Cardiac fibroblast (primary cell): ENCODE results near the gene IL22RA2.

Source experiments
- DNase-seq, 2 donors: peaks; one replicate each; pipeline versions ENCODE4 v3.0.0 to v3.0.0-alpha.2; 2010; ENCODE audit warnings: low read depth in 2 of 2
- H3K4me3 ChIP-seq, 2 donors: replicated peaks in 1 of 2; 1 replicate in 1 of 2; 2 replicates in 1 of 2; pipeline ENCODE4 v1.5.1; 2011; ENCODE audit warnings: low read depth in 2 of 2, low read length in 2 of 2, mild to moderate bottlenecking in 2 of 2, moderate library complexity in 1 of 2
- TF ChIP-seq, protein P1 (sequence below): IDR thresholded peaks from one replicate; pipeline ENCODE4 v1.5.1; 2011; ENCODE audit warnings: low read depth, mild to moderate bottlenecking, low read length, inconsistent platforms

IL22RA2 gene

DNA sequence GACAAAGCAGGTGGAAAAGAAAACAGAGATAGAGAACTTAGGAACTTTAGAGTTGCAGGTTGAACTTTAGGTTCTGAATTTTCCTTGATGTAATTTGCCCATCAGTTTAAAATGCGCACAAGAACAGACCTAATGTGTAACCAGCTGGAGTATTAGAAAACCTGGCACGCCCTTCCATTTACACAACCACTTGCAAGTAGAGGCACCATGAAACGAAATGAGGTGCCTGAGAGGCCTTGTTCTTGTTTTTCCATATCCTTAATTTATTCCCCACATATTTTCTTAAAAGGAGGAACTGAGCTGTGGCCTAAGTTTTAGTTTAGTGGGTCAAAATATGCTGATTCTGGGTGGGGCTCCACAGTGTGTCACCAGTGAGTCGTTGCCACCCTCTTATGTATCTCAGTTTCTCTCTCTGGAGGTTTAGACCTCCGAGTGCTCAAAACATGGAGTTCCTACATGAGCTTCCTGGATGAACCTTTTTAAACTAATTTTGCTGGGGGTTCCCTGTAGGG is 17.2 kb upstream of the IL22RA2 start:
- DNase-seq = no peak
- H3K4me3 ChIP-seq = no peak overlapping the region
- TF ChIP-seq, protein P1, sequence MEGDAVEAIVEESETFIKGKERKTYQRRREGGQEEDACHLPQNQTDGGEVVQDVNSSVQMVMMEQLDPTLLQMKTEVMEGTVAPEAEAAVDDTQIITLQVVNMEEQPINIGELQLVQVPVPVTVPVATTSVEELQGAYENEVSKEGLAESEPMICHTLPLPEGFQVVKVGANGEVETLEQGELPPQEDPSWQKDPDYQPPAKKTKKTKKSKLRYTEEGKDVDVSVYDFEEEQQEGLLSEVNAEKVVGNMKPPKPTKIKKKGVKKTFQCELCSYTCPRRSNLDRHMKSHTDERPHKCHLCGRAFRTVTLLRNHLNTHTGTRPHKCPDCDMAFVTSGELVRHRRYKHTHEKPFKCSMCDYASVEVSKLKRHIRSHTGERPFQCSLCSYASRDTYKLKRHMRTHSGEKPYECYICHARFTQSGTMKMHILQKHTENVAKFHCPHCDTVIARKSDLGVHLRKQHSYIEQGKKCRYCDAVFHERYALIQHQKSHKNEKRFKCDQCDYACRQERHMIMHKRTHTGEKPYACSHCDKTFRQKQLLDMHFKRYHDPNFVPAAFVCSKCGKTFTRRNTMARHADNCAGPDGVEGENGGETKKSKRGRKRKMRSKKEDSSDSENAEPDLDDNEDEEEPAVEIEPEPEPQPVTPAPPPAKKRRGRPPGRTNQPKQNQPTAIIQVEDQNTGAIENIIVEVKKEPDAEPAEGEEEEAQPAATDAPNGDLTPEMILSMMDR = no peak

DNA sequence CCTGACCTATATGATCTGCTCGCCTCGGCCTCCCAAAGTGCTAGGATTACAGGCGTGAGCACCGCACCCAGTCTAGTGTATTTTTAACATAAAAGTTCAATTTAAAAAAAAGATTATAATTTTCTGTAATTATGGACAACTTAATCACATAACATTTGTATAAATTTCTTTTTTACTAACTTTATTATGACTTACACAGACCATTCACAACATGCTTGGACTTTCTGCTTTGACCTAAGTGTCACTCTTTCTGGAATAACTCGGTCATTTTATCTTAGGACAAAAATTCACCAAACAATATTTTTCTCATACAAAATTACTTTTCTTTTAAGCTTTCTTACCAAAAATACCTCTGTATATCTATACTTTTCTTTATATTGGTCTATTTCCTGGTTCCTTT is 15.4 kb upstream of the IL22RA2 start:
- peak in 1 of 2 donors; percentile 33 for DNase-seq
- no peak overlapping the region for H3K4me3 ChIP-seq
- TF ChIP-seq, protein P1 = no peak

DNA sequence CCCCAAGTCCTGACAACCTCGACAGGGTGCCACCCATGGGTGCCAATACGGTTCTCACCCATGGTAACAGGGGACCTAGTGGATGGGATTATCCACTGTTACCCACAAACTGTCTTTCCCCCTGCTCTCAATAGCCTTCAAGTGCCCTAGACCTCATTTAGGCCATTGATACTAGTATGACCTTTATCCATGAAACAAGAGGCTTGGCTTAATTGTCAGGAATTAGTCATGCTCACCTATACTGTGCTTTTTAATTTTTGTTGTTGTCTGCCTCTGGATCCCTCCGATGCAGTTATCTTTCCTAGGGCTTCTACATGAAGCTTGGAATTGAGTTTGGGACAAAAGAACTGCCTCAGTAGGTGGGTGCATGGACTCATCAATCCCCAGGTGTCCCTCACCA is 11.8 kb upstream of the IL22RA2 start:
- TF ChIP-seq, protein P1 = no peak
- no peak overlapping the region for H3K4me3 ChIP-seq
- DNase-seq = no peak

DNA sequence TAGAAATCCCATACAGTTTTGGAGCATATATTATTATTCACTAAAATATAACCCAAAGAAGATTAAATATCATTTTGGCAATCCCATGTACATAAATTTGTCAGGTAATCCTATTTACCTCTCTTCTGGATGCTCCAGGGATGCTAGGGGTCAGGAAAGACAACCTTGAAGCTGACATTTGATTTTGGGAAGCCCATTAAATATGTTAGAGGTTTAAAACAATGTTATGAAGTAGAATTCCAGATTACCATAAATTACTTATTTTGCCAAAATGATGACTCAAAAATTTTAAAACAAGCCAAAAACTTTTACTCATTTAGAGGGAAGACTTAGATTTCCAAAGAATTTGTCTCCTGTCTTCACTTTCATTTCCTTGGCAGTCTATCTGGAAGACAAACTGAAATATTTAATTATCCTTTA is 9.2 kb upstream of the IL22RA2 start:
- no peak overlapping the region for H3K4me3 ChIP-seq
- TF ChIP-seq, protein P1 = no peak
- DNase-seq = no peak

DNA sequence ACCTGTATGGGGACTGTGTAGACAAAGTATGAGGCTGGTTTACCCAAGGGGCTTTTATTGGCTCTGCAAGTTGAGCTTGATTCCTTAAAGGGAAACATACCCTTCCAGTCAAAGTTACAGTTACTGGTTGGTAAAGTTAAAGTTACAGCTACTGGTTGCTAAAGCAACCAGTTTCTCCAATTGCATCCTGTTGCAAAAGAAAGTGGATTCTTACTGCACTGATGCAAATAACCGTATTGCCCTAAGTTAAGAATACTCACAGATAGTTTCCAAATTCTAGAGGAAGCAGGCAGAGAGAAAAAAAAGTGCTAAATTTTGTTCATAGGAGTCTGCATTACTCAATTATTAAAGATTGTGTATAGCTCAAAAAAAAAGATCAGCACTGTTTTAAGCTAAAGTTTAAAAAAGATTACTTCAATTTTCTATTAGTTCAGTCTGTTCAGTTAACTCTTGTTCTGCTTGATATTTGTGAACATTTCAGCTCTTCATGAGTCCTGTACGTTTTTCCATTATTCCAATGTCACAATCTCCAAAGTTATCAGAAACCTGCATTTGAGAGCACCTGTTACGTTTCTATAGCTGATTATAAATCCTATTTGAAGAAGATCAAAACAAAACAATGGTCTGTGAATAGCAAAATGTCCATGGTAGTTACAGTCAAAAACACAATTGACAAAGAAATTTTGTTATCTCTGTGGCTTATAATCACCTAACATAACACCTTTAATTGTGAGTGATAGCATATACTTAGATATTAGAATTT is 8.6 kb upstream of the IL22RA2 start:
- no peak for DNase-seq
- TF ChIP-seq, protein P1 = no peak
- no peak overlapping the region for H3K4me3 ChIP-seq

DNA sequence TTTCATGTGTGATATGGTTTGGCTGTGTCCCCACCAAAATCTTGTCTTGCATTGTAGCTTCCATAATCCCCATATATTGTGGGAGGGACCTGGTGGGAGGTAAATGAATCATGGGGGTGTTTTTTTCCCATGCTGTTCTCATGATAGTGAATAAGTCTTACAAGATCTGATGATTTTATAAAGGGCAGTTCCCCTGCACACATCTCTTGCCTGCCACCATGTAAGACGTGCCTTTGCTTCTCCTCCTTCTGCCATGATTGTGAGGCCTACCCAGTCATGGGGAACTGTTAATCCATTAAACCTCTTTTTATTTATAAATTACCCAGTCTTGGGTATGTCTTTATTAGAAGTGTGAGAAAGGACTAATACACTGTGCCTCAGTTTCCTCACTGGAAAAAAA is 4.2 kb upstream of the IL22RA2 start:
- DNase-seq = no peak
- TF ChIP-seq, protein P1 = no peak
- no peak overlapping the region for H3K4me3 ChIP-seq
